Pancreas (tissue), 10 donors: ENCODE results near the gene MOBP. TPM values are rescaled to one million over a fixed set of nuclear protein-coding genes. Genes with fewer than 3 reads are reported as not detected.
"Not testable (repeated sequence)": the region's sequence is repeated elsewhere in the genome, so short reads cannot be mapped to it uniquely, and the experiment has no call there.

ENCODE experiments used
- ATAC-seq, 4 donors: fragments of 200-7000 bp; cut with Tn5 transposase; one replicate each; pipeline versions ENCODE4 v1.8.0 to v1.9.1; 2020; ENCODE audit warnings: mild to moderate bottlenecking in 4 of 4, moderate library complexity in 4 of 4
- DNase-seq, 6 donors: peaks; one replicate each; pipeline ENCODE4 v3.0.0-alpha.2; 2020
- FAIRE-seq: peaks from 2 replicates; lab custom pipeline; 2012; peaks lifted over from hg19 to GRCh38; lab: Jason Lieb, UNC
- H3K27ac ChIP-seq, 4 donors: fragments of 200-600 bp; sonication (generic); 1 replicate in 3 of 4; 2 replicates in 1 of 4; pipeline versions ENCODE4 v1.5.0 to v1.8.0; 2020
- H3K27me3 ChIP-seq, 4 donors: fragments of 200-600 bp; one replicate each; pipeline ENCODE4 v1.8.0; 2021
- H3K36me3 ChIP-seq, 3 donors: fragments of 200-600 bp; sonication (generic) in 1 of 3; one replicate each; pipeline versions ENCODE4 v1.5.0 to v1.8.0; 2020 to 2021
- H3K4me1 ChIP-seq, 3 donors: fragments of 200-600 bp; one replicate each; pipeline ENCODE4 v1.8.0; 2021
- H3K4me3 ChIP-seq, 4 donors: fragments of 200-600 bp; sonication (generic) in 2 of 4; one replicate each; pipeline versions ENCODE4 v1.5.0 to v1.8.0; 2020 to 2021
- H3K9me3 ChIP-seq, 4 donors: fragments of 200-600 bp; one replicate each; pipeline ENCODE4 v1.8.0; 2021
- WGBS, 2 donors: extraction: QIAGEN DNeasy Blood & Tissue Kit; methylation state at CpG; one replicate each; pipeline ENCODE4 v1.1.7; 2013; 5-methylcytosine and 5-hydroxymethylcytosine counted together
- intact Hi-C, 3 donors: fragments of 100-400 bp; cut with DNase I; formaldehyde crosslinking; loops; one replicate each; pipeline versions ENCODE4 v1.11.1 to v1.14.2; 2022
- polyA plus RNA-seq, 2 donors: library from polyadenylated mRNA; stranded (reverse); fragments of 200-250 nt; gene quantifications; one replicate each; pipeline ENCODE4 v1.2.3, GENCODE V29; 2013
- total RNA-seq, 6 donors: library from RNA; stranded (reverse); fragmentation: NEBNext Ultra II Directional in 4 of 6; extraction: Animal tissue kit (Norgen Biotek cat#: 25700) in 4 of 6; gene quantifications; one replicate each; pipeline versions ENCODE4 v1.2.1 to v1.2.4, GENCODE V29; 2021 to 2023
- TF ChIP-seq, protein P1 (sequence below), 4 donors: fragments of 200-600 bp; sonication (generic) in 3 of 4; IDR thresholded peaks; one replicate each; pipeline versions ENCODE4 v1.5.0 to v1.8.0; 2021; ENCODE audit warnings: antibody characterized with exemption in 4 of 4
- donor health status: healthy with polysubstance abuse.
- donor health status: DM: no; HTN: no; CAD: no; lungs with moderate emphysema.
- donor health status: DM: no; HTN: no; CAD: no.
- donor health status: control.
- donor health status: control.
- donor health status: Bipolar disorder and iron deficiency.
- donor health status: DM: yes; HTN: yes; CAD: no.
- donor health status: DM: no; HTN: no; CAD: no.
- donor health status: DM: no; HTN: no; CAD: no.
- donor health status: DM: yes; HTN: yes; CAD: no.

Gene MOBP, protein sequence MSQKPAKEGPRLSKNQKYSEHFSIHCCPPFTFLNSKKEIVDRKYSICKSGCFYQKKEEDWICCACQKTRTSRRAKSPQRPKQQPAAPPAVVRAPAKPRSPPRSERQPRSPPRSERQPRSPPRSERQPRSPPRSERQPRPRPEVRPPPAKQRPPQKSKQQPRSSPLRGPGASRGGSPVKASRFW
- total RNA-seq, result not detected
- not detected for polyA plus RNA-seq

DNA sequence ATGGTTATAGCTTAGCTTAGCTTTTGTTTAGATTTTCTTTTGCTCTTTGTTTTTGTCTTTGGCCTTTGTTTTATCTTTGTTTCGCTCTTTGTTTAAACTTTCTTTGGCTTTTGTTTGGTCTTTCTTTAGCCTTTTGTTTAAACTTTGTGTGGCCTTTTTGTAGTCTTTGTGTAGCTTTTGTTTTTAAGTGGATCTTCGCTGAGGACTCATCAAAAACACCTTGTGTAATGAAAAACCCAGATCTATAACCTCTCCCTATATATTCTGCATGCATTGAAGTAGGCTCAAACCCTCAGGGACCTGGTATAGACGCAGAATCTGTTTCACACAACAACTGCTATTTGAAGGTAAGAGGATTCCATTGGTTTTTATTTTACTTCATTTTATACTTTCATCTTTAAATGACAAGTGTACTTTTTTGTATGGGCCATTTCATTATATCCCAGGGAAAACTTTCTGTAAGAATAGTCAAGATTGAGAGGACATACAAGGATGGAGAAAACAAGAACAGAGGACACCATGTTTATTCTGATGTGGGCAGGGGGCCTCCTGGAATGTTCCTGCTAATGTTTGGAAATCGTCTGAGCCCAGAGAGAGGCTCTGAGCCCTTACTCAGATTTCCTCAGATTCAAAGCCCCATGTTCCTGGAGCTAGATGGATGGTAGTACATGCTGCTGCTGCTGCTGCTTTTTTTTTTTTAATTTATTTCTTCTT, at the start of gene MOBP:
Gene MOBP (plus strand): TSS at position 287 of the 714 bp plus-strand sequence. CDS start 34,390 bp downstream, outside the sequence.
- no peak for DNase-seq
- intact Hi-C loops, result no loop called here
- Histone ChIP-seq H3K36me3 (no peaks in the 10 kb centered on the region), H3K27me3 (no peaks in the 10 kb centered on the region), H3K9me3 (no peaks in the 10 kb centered on the region), H3K4me3 (no peak within 1 kb of the TSS), H3K27ac (no peak within 1 kb of the TSS), H3K4me1 (no peaks in the 10 kb centered on the region)
- TF ChIP-seq, protein P1, sequence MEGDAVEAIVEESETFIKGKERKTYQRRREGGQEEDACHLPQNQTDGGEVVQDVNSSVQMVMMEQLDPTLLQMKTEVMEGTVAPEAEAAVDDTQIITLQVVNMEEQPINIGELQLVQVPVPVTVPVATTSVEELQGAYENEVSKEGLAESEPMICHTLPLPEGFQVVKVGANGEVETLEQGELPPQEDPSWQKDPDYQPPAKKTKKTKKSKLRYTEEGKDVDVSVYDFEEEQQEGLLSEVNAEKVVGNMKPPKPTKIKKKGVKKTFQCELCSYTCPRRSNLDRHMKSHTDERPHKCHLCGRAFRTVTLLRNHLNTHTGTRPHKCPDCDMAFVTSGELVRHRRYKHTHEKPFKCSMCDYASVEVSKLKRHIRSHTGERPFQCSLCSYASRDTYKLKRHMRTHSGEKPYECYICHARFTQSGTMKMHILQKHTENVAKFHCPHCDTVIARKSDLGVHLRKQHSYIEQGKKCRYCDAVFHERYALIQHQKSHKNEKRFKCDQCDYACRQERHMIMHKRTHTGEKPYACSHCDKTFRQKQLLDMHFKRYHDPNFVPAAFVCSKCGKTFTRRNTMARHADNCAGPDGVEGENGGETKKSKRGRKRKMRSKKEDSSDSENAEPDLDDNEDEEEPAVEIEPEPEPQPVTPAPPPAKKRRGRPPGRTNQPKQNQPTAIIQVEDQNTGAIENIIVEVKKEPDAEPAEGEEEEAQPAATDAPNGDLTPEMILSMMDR (IDR thresholded peaks at IDR 0.05), result no peak
- FAIRE-seq, result no peak
- 40 to 42% methylated on average over 4 of the region's 4 CpGs for WGBS, 2 donors
- no peak for ATAC-seq

DNA sequence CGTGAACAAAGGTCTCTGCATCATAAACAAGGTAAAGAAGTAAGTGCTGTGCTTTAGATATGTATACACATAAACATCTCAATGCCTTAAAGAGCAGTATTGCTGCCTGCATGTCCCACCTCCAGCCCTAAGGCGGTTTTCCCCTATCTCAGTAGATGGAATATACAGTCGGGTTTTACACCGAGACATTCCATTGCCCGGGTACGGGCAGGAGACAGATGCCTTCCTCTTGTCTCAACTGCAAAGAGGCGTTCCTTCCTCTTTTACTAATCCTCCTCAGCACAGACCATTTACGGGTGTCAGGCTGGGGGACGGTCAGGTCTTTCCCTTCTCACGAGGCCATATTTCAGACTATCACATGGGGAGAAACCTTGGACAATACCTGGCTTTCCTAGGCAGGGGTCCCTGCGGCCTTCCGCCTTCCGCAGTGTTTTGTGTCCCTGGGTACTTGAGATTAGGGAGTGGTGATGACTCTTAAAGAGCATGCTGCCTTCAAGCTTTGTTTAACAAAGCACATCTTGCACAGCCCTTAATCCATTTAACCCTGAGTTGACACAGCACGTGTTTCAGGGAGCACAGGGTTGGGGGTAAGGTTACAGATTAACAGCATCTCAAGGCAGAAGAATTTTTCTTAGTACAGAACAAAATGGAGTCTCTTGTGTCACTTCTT, 48.8 kb upstream of the MOBP start:
- WGBS, 2 donors, result 60 to 67% methylated on average over 12 to 13 of the region's 14 CpGs
- H3K36me3 ChIP-seq, DNase-seq, H3K27ac ChIP-seq, FAIRE-seq, intact Hi-C loops, H3K9me3 ChIP-seq, H3K4me1 ChIP-seq, H3K27me3 ChIP-seq, ATAC-seq, H3K4me3 ChIP-seq: not testable (repeated sequence)

DNA sequence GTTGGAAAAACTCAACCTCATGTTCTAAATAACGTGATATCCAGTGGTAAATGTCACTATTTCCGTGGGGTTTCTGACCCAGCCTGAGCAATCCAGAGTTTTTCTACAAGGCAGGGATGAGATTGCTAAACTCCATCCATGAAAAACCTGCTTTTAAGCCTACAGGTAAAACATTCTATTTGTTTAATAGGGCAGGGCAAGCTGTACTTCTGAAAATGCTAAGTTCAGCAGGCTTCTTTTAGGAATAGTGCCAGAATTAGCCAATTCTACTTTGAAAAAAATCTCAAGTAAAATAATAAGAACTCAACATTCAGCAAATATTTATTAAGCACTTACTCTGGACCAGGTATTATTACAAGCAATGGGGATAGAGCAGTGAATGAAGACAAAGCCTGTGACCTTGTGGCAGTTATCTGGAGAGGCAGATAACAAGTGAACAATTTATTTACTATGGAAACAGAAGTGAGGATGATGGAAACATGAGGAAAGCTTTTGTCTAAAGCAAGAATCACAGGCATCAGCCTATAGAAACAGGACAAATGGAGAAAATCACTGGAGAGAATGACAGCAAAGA, 47.7 kb upstream of the MOBP start:
- FAIRE-seq, result no peak
- intact Hi-C loops, result no loop called here

DNA sequence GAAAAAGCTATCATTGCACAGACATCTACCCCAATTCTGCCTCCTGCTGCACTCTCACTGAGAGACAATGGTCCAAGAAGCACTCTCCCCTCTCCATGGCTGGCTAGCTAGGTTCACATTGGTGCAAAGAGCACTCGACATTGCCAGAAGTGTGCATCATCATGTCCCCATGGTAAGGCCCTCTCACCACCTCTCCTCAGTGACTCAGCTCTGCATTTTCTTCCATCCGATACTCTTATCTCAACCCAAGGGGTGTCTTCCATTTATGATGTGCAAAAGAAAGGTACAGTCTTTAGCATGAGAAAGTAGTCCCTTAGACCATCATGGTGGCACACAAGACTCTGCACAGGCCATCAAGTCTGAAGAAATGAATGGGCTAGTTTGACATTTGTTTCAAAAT, 46.9 kb upstream of the MOBP start:
- Histone ChIP-seq H3K27me3 (no peaks in the 10 kb centered on the region), H3K36me3 (no peaks in the 10 kb centered on the region), H3K9me3 (no peaks in the 10 kb centered on the region), H3K27ac (no peak overlapping the region), H3K4me1 (no peaks in the 10 kb centered on the region), H3K4me3 (no peak overlapping the region)
- WGBS, 2 donors, result 79 to 86% methylated on average over 2 of the region's 2 CpGs
- DNase-seq (no peak), ATAC-seq (no peak), FAIRE-seq (no peak)
- TF ChIP-seq, protein P1 (IDR thresholded peaks at IDR 0.05), result no peak
- intact Hi-C loops, result no loop called here

More for the DNA sequence above, 47.7 kb upstream of the MOBP start:
- H3K4me1 ChIP-seq, result no peaks in the 10 kb centered on the region
- H3K4me3 ChIP-seq, result no peak overlapping the region
- H3K27me3 ChIP-seq, result no peaks in the 10 kb centered on the region
- DNase-seq (no peak), ATAC-seq (no peak)
- H3K36me3 ChIP-seq, result no peaks in the 10 kb centered on the region
- 76 to 86% methylated on average over 2 of the region's 2 CpGs for WGBS, 2 donors
- TF ChIP-seq, protein P1 (IDR thresholded peaks at IDR 0.05), result no peak
- H3K27ac ChIP-seq, result no peak overlapping the region
- H3K9me3 ChIP-seq, result no peaks in the 10 kb centered on the region

DNA sequence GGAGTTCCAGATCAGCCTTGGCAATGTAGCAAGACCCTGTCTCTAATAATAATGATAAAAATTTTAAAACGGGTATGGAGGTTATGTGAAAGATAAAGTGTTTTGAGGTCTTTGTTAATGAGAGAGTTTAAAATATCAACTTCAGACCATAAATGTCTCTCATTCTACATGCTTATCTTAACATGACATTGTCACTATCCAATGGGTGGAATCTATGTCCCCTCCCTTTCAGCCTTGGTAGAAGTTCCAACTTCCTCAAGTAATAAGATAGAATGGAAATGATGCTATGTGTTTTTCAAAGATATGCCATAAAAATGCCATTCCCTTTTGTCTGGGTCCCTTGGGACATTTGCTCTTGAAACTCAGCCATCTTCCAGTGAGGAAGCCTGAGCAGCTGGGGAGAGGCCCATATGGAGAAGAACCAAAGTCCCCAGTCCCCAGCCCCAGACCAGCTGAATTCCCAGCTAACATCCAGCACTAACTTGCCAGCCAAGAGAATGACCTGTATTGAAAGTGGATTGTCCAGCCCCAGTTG, 44.0 kb upstream of the MOBP start:
- Histone ChIP-seq H3K9me3 (no peaks in the 10 kb centered on the region), H3K27ac (no peak overlapping the region), H3K4me1 (no peaks in the 10 kb centered on the region), H3K36me3 (no peaks in the 10 kb centered on the region), H3K4me3 (no peak overlapping the region), H3K27me3 (no peaks in the 10 kb centered on the region)
- 48 to 66% methylated on average over 1 of the region's 1 CpG for WGBS, 2 donors
- DNase-seq (no peak), FAIRE-seq (no peak), ATAC-seq (no peak)
- TF ChIP-seq, protein P1 (IDR thresholded peaks at IDR 0.05), result no peak
- intact Hi-C loops, result no loop called here
